Esophagus muscularis mucosa (tissue), 4 donors: Measurements from ENCODE around the gene ORM1.
"Not testable (repeated sequence)": the region's sequence is repeated elsewhere in the genome, so short reads cannot be mapped to it uniquely, and the experiment has no call there.

Experiments
- EP300 ChIP-seq: sonication (generic); formaldehyde crosslinking; IDR thresholded peaks from one replicate; pipeline ENCODE4 v1.6.1; 2017; ENCODE audit warnings: antibody characterized with exemption
- POLR2A ChIP-seq: fragments of 450-650 bp; IDR thresholded peaks from one replicate; pipeline ENCODE4 v1.6.1; 2017; ENCODE audit warnings: antibody characterized with exemption, moderate library complexity, mild to moderate bottlenecking, low read depth
- POLR2AphosphoS5 ChIP-seq, 2 donors: sonication (generic); formaldehyde crosslinking; IDR thresholded peaks; one replicate each; pipeline ENCODE4 v1.6.1; 2017; ENCODE audit warnings: antibody characterized with exemption in 2 of 2
- TF ChIP-seq, protein P1 (sequence below), 3 experiments: fragments of 200-600 bp in 2 of 3; fragments of 450-650 bp in 1 of 3; sonication (generic) in 2 of 3; IDR thresholded peaks; one replicate each; pipeline ENCODE4 v1.5.1; 2017 to 2019; ENCODE audit warnings: antibody characterized with exemption in 3 of 3, mild to moderate bottlenecking in 2 of 3, moderate library complexity in 1 of 3

DNA sequence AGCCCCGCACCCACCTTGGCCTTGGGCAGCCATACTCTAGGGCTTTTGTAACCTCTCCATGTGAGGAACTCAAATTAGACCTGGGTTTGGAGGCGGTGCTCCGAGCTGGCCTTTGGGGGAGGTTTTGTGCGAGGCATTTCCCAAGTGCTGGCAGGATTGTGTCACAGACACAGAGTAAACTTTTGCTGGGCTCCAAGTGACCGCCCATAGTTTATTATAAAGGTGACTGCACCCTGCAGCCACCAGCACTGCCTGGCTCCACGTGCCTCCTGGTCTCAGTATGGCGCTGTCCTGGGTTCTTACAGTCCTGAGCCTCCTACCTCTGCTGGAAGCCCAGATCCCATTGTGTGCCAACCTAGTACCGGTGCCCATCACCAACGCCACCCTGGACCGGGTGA is 6.7 kb downstream of the ORM1 start, which contains the start of gene ORM2:
- TF ChIP-seq, protein P1, sequence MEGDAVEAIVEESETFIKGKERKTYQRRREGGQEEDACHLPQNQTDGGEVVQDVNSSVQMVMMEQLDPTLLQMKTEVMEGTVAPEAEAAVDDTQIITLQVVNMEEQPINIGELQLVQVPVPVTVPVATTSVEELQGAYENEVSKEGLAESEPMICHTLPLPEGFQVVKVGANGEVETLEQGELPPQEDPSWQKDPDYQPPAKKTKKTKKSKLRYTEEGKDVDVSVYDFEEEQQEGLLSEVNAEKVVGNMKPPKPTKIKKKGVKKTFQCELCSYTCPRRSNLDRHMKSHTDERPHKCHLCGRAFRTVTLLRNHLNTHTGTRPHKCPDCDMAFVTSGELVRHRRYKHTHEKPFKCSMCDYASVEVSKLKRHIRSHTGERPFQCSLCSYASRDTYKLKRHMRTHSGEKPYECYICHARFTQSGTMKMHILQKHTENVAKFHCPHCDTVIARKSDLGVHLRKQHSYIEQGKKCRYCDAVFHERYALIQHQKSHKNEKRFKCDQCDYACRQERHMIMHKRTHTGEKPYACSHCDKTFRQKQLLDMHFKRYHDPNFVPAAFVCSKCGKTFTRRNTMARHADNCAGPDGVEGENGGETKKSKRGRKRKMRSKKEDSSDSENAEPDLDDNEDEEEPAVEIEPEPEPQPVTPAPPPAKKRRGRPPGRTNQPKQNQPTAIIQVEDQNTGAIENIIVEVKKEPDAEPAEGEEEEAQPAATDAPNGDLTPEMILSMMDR (IDR thresholded peaks at IDR 0.05) = not testable (repeated sequence)
- TF ChIP-seq POLR2A; EP300; POLR2AphosphoS5 (IDR thresholded peaks at IDR 0.05): not testable (repeated sequence)
